K562 (cell line): ENCODE results near the gene MYH11. TPM values are rescaled to one million over a fixed set of nuclear protein-coding genes. Genes with fewer than 3 reads are reported as not detected.

Experiments
- ATAC-seq: fragments of 200-7000 bp; cut with Tn5 transposase; 3 replicates; pipeline ENCODE4 v1.9.1; 2020; ENCODE audit warnings: moderate library complexity
- BruUV-seq: library from RNA; stranded (reverse); fragments of 400-500 nt; replicated peaks from 2 replicates; lab custom pipeline; 2021; lab: Mats Ljungman, UMichigan
- CTCF ChIA-PET: fragments of 300-600 bp; formaldehyde crosslinking; extraction: SDS; loops from one replicate; lab custom pipeline; 2021; ENCODE audit warnings: low intra/inter-chr PET ratio; lab: Yijun Ruan, JAX
- POLR2A ChIA-PET: fragments of 300-600, 350-650 bp; sonication (Branson Sonifier 250); formaldehyde crosslinking; extraction: SDS; loops from one replicate; lab custom pipeline; 2021; ENCODE audit warnings: antibody characterized with exemption, inconsistent platforms; lab: Yijun Ruan, JAX
- DNase-seq, 4 experiments: peaks; one replicate each; pipeline versions ENCODE4 v3.0.0 to v3.0.0-alpha.2; 2011 to 2018; ENCODE audit warnings: low spot score in 3 of 4, mixed read lengths in 3 of 4; ENCODE audit errors: extremely low read depth in 1 of 4
- FAIRE-seq: peaks from 2 replicates; lab custom pipeline; 2011; peaks lifted over from hg19 to GRCh38; lab: Jason Lieb, UNC
- H2AFZ ChIP-seq: 2 replicates; pipeline ENCODE4 v1.6.0; 2011; ENCODE audit warnings: low read depth, low read length, control low read depth, inconsistent platforms
- H3K27ac ChIP-seq: fragments of 200-600 bp; 3 replicates; pipeline ENCODE4 v1.8.0; 2011; ENCODE audit warnings: low read depth, mild to moderate bottlenecking, control low read depth, inconsistent platforms, low read length, moderate library complexity, mixed read lengths; ENCODE audit errors: extremely low read depth
- H3K27me3 ChIP-seq, 2 experiments: fragments of 300-600 bp in 1 of 2; 2 replicates in 1 of 2; 3 replicates in 1 of 2; pipeline versions ENCODE4 v1.6.0 to v1.8.0; 2011; ENCODE audit warnings: inconsistent platforms in 2 of 2, low read length in 2 of 2, mild to moderate bottlenecking in 1 of 2, mixed read lengths in 1 of 2, moderate library complexity in 1 of 2; ENCODE audit not compliant: control insufficient read depth in 2 of 2, insufficient read depth in 2 of 2
- H3K36me3 ChIP-seq: fragments of 300-600 bp; 3 replicates; pipeline ENCODE4 v1.8.0; 2011; ENCODE audit warnings: mild to moderate bottlenecking, low read length, inconsistent platforms; ENCODE audit not compliant: control insufficient read depth, insufficient read depth
- H3K4me1 ChIP-seq, 2 experiments: fragments of 200-600 bp in 1 of 2; replicated peaks in 1 of 2; 2 replicates in 1 of 2; 3 replicates in 1 of 2; pipeline versions ENCODE4 v1.5.1 to v1.8.0; 2011; ENCODE audit warnings: inconsistent platforms in 2 of 2, low read length in 2 of 2, mild to moderate bottlenecking in 1 of 2, mixed read lengths in 1 of 2, moderate library complexity in 1 of 2; ENCODE audit not compliant: control insufficient read depth in 2 of 2, insufficient read depth in 2 of 2
- H3K4me2 ChIP-seq: 2 replicates; pipeline ENCODE4 v1.6.1; 2011; ENCODE audit warnings: low read length, control low read depth, inconsistent platforms, mixed read lengths; ENCODE audit not compliant: insufficient read depth
- H3K4me3 ChIP-seq: fragments of 200-600 bp; sonication (generic), shearing (Covaris generic); 2 replicates; pipeline ENCODE4 v1.5.1; 2016; ENCODE audit warnings: control low read depth, inconsistent platforms
- H3K79me2 ChIP-seq: fragments of 200-600 bp; 3 replicates; pipeline ENCODE4 v1.8.0; 2011; ENCODE audit warnings: low read length, inconsistent platforms; ENCODE audit not compliant: control insufficient read depth, insufficient read depth
- H3K9ac ChIP-seq, 2 experiments: 2 replicates each; pipeline versions ENCODE4 v1.6.0 to v1.6.1; 2011; ENCODE audit warnings: low read depth in 2 of 2, low read length in 2 of 2, control low read depth in 1 of 2, inconsistent platforms in 1 of 2, mild to moderate bottlenecking in 1 of 2, mixed read lengths in 1 of 2; ENCODE audit not compliant: insufficient read depth in 1 of 2
- H3K9me1 ChIP-seq: one replicate; pipeline ENCODE4 v1.6.0; 2011; ENCODE audit warnings: inconsistent platforms, mild to moderate bottlenecking, low read length, moderate library complexity; ENCODE audit not compliant: control insufficient read depth, insufficient read depth
- H3K9me3 ChIP-seq: replicated peaks from 2 replicates; pipeline ENCODE4 v1.5.1; 2011; ENCODE audit warnings: low read depth, low read length, inconsistent platforms; ENCODE audit not compliant: control insufficient read depth, insufficient read depth
- H4K20me1 ChIP-seq: replicated peaks from 2 replicates; pipeline ENCODE4 v1.6.1; 2011; ENCODE audit warnings: low read length, inconsistent platforms, mixed read lengths; ENCODE audit not compliant: control insufficient read depth, insufficient read depth
- ADNP ChIP-seq: fragments of 200-800 bp; sonication (Bioruptor generic); IDR thresholded peaks from 2 replicates; pipeline ENCODE4 v1.6.1; 2016; ENCODE audit warnings: missing genetic modification characterization, missing compliant biosample characterization
- ZNF347 ChIP-seq: fragments of 450-650 bp; formaldehyde crosslinking; IDR thresholded peaks from 2 replicates; pipeline ENCODE4 v1.4.0; 2020; ENCODE audit warnings: low read depth, mild to moderate bottlenecking, moderate library complexity
- WGBS: fragments of 100-300 bp; shearing (Covaris generic); methylation state at CpG from one replicate; pipeline ENCODE4 v1.1.6; 2016; ENCODE audit warnings: low coverage, mixed read lengths; ENCODE audit not compliant: insufficient coverage; ENCODE audit errors: missing lambda C conversion rate; 5-methylcytosine and 5-hydroxymethylcytosine counted together
- in situ Hi-C: fragments of 300-500 bp; cut with MboI; formaldehyde crosslinking; loops from 4 replicates; pipeline ENCODE4 v1.15.0; 2018; ENCODE audit warnings: inconsistent platforms, mixed read lengths
- intact Hi-C: fragments of 100-400 bp; cut with micrococcal nuclease; formaldehyde crosslinking; loops from 2 replicates; pipeline ENCODE4 v1.14.2; 2022
- polyA plus RNA-seq, 8 experiments: library from polyadenylated mRNA; depleted of rRNA in 4 of 8; stranded (reverse) in 5 of 8; unstranded in 3 of 8; fragments of >200 nt; fragmentation: Nextera tagmentation in 2 of 8; fragmentation: Illumina TruSeq in 1 of 8; extraction: Ambion mirVana in 2 of 8; extraction: Trizol in 1 of 8; gene quantifications; 2 replicates each; pipeline versions ENCODE4 v1.2.1 to v1.2.3, GENCODE V29; 2011 to 2014; ENCODE audit warnings: inconsistent platforms in 1 of 8, missing spikeins in 1 of 8
- total RNA-seq, 7 experiments: library from RNA; depleted of rRNA in 6 of 7; stranded (reverse); fragments of >200 nt in 6 of 7; fragmentation: Illumina TruSeq in 2 of 7; extraction: Trizol in 2 of 7; gene quantifications; 2 replicates each; pipeline versions ENCODE4 v1.2.1 to v1.2.3, GENCODE V29; 2011 to 2021; ENCODE audit warnings: low replicate concordance in 1 of 7
- TF ChIP-seq, protein P1 (sequence below), 2 experiments: IDR thresholded peaks; 2 replicates each; pipeline ENCODE4 v1.6.1; 2011; ENCODE audit warnings: borderline replicate concordance in 1 of 2, control low read depth in 1 of 2, low read depth in 1 of 2, low read length in 1 of 2, mild to moderate bottlenecking in 1 of 2, mixed read lengths in 1 of 2, moderate library complexity in 1 of 2; ENCODE audit not compliant: insufficient read depth in 1 of 2, insufficient read length in 1 of 2, poor library complexity in 1 of 2, severe bottlenecking in 1 of 2; ENCODE audit errors: extremely low read depth in 1 of 2

Gene MYH11
- total and polyA plus RNA-seq, 9 of the 15 experiments (the other 6 are each of a cell fraction or from before 2014, with no cell fraction given), result 0.05 to 0.47 (median 0.08) TPM; not detected in 5

DNA sequence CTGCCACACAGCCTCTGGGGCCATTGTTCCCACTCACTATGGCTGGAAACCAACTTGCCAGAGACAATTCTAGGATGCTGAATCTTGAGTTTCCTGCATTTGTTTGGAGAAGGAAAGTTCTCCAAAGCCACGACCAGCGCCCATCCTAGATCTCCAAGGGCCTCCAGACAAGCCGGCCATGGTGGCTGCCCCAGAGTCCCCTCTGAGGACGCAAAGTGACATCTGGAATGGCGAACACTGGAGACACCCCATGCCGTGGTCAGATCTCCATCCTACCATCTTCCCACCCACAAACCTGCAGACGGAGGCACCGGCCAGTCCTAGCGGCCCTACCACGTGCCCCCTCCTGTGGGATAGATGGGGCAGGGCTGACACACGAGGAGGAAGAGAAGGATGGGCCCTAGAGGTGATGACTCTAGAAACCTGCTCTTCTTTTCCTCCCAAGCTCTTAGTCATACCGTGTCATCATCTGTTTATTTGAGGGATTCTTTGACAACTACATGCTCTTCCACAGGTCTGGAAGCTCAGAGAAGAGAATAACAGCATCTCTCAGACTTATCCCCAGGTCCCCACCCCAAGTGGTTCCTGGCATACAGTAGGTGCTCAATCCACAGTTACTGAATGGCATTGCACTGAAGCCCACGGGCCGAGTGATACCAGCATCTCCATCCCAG is 71.3 kb downstream of the MYH11 start:
- intact Hi-C loops (no loop called here), in situ Hi-C loops (no loop called here)
- no peak overlapping the region for H2AFZ ChIP-seq
- H3K27me3 ChIP-seq, result peaks cover 3 to 23% of the 10 kb centered on the region in 2 experiments; a peak in 3 of 5 replicates
- H3K4me3 ChIP-seq, result no peak overlapping the region
- H3K4me1 ChIP-seq, result no peaks in the 10 kb centered on the region; a peak in 1 of 5 replicates
- H3K36me3 ChIP-seq, result no peaks in the 10 kb centered on the region
- no peaks in the 10 kb centered on the region for H3K79me2 ChIP-seq
- ATAC-seq (no peak), DNase-seq (no peak), FAIRE-seq (no peak)
- no peak overlapping the region for H3K27ac ChIP-seq
- ChIA-PET CTCF (no interaction called here), POLR2A (no interaction called here)
- H4K20me1 ChIP-seq, result 0 out of 2 replicates have a peak, but pooled peaks cover 4% of the 10 kb centered on the region
- H3K4me2 ChIP-seq, result no peak overlapping the region
- WGBS, result 3% methylated on average over 14 of the region's 14 CpGs
- BruUV-seq, result no TSS peak
- no peak overlapping the region for H3K9ac ChIP-seq
- H3K9me3 ChIP-seq, result no peaks in the 10 kb centered on the region
- no peak for TF ChIP-seq ZNF347
- TF ChIP-seq, protein P1, sequence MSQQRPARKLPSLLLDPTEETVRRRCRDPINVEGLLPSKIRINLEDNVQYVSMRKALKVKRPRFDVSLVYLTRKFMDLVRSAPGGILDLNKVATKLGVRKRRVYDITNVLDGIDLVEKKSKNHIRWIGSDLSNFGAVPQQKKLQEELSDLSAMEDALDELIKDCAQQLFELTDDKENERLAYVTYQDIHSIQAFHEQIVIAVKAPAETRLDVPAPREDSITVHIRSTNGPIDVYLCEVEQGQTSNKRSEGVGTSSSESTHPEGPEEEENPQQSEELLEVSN (IDR thresholded peaks at IDR 0.05; ENCODE audit: borderline replicate concordance in 1 of 2, extremely low read depth in 1 of 2, insufficient read depth in 1 of 2, insufficient read length in 1 of 2, low read depth in 1 of 2, low read length in 1 of 2, poor library complexity in 1 of 2, severe bottlenecking in 1 of 2), result peak in 1 of 2 experiments; percentile 15
- no peak for TF ChIP-seq ADNP (tag)
- no peaks in the 10 kb centered on the region for H3K9me1 ChIP-seq
